Skeletal muscle tissue (tissue), 4 donors: ENCODE data around the gene ZNF221. TPM values are rescaled to one million over a fixed set of nuclear protein-coding genes. Genes with fewer than 3 reads are reported as not detected.

ENCODE experiments used
- H3K27ac ChIP-seq: one replicate; pipeline ENCODE4 v1.7.0; 2013; ENCODE audit warnings: mild to moderate bottlenecking, low read depth, low read length, inconsistent platforms
- H3K27me3 ChIP-seq, 3 donors: one replicate each; pipeline ENCODE4 v1.7.0; 2013; ENCODE audit warnings: low read length in 3 of 3; ENCODE audit not compliant: control insufficient read depth in 3 of 3, insufficient read depth in 3 of 3
- H3K36me3 ChIP-seq, 3 donors: one replicate each; pipeline ENCODE4 v1.7.0; 2013; ENCODE audit warnings: low read length in 3 of 3; ENCODE audit not compliant: control insufficient read depth in 3 of 3, insufficient read depth in 3 of 3
- H3K4me1 ChIP-seq, 3 donors: one replicate each; pipeline ENCODE4 v1.7.0; 2013; ENCODE audit warnings: low read length in 3 of 3, mild to moderate bottlenecking in 3 of 3; ENCODE audit not compliant: control insufficient read depth in 3 of 3, insufficient read depth in 3 of 3
- H3K4me3 ChIP-seq, 3 donors: one replicate each; pipeline ENCODE4 v1.7.0; 2013; ENCODE audit warnings: low read length in 3 of 3
- H3K9ac ChIP-seq, 3 donors: one replicate each; pipeline ENCODE4 v1.7.0; 2013; ENCODE audit warnings: low read length in 3 of 3, mild to moderate bottlenecking in 3 of 3, moderate library complexity in 2 of 3, low read depth in 1 of 3
- H3K9me3 ChIP-seq, 3 donors: one replicate each; pipeline ENCODE4 v1.7.0; 2013; ENCODE audit warnings: low read length in 3 of 3; ENCODE audit not compliant: control insufficient read depth in 3 of 3
- total RNA-seq: library from RNA; depleted of rRNA; stranded (reverse); fragments of >200 nt; gene quantifications from one replicate; pipeline ENCODE4 v1.2.3, GENCODE V29; 2014
- donor health status: Osteomylitis.

Gene ZNF221
- 6.3 TPM for total RNA-seq

DNA sequence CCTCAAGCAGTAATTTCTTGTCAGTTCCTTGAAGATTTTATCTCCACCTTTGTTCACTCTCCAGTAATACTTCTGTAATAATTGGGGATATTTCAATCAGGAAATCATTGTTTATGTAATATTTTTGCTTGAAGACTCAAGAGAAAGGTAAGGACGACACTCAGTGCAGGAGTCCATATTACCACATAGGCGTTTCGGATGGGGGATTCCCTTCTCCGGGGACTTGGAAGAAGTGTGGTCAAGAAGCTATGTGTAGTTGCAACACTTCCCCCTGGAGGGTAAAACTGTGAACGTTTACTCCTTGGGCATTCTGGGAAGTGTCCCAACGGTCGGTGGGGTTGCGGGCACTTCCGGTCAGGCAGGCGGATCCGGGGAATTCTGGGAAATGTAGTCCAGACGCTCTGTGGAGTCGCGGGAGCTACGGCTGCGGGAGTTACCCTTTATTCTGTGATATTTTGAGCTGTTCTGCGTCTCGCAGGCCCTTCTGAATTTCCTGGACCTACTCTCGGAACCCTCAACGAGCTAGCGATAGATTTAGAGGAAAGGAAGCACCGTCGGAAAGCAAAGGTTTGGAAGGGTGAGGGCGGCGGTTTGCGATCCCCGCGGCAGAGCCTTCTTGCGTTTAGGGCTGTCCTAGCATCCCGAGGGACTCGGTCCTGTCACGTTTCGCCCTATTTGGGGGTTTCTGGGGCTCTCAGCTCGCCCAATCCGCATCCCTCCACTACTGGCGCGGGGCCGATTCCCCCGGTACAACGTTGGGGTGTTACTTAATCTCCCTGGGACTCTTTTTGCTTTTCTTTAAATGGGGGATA, at the start of gene ZNF221:
TSS of gene ZNF221 (plus strand) at position 395 of the 812 bp plus-strand sequence. CDS start 11,499 bp downstream, outside the sequence.
- Histone ChIP-seq H3K4me1 (no peaks in the 10 kb centered on the region), H3K27me3 (peaks cover 0 to 3% (median 0%) of the 10 kb centered on the region in 3 donors), H3K36me3 (peaks cover 8% of the 10 kb centered on the region in 3 donors), H3K9ac (peak within 1 kb of the TSS; percentile 87 to 92 (median 92)), H3K9me3 (peaks cover 2 to 30% (median 5%) of the 10 kb centered on the region in 3 donors), H3K4me3 (peak within 1 kb of the TSS; percentile 95 to 98 (median 96)), H3K27ac (peak within 1 kb of the TSS; percentile 55)

DNA sequence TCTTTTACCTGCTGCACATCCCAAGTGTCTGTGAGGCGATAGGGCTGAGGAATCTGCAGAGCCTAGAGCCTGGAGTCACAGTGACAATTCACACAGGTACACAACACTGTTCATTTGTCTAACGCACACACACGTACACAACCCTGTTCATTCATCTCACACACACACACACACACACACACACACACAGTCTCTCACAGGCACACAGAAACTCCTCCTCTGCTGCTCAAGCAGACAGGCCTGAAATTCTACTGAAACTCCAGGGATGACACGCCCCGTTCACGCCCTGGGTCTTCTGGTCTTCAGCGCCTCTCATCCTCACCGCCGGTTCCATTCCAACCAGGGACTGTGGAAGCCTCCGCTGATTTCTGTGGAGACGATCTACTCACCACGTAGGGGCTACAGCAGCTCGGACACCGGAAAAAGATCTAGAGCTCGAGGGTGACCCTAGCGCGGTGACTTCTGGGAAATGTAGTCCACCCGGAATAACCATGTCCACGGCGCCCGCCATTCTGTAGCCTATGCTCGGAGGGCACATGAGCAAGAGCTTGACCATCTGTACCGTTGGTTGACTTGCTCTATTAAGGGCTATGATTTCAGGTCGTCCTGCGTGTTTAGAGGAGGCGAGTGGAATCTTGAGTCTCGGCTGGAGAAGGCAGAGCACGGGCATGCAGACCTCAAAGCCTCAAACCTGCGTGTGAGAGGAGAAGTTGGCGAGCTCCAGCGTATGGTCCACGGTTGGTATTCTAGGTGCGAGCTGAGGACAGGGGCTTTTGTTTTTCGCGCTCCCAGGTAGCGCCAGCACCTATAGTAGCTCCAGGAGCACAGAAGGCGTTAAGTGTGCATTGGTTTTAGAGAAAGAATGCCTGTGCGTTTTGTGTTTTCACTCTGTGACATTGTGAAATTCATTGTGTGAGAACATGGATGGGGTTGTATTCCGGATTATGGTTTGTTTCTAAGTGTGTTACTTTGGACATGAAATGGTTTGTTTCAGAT, 49.3 kb upstream of the ZNF221 start:
- Histone ChIP-seq H3K27ac (no peak overlapping the region), H3K9ac (peak overlapping the region; percentile 67 to 82 (median 70)), H3K4me1 (peaks cover 0 to 15% (median 12%) of the 10 kb centered on the region in 3 donors), H3K9me3 (peaks cover 0 to 36% (median 6%) of the 10 kb centered on the region in 3 donors), H3K27me3 (no peaks in the 10 kb centered on the region), H3K4me3 (peak overlapping the region; percentile 91 to 97 (median 95)), H3K36me3 (peaks cover 0 to 5% (median 4%) of the 10 kb centered on the region in 3 donors)

DNA sequence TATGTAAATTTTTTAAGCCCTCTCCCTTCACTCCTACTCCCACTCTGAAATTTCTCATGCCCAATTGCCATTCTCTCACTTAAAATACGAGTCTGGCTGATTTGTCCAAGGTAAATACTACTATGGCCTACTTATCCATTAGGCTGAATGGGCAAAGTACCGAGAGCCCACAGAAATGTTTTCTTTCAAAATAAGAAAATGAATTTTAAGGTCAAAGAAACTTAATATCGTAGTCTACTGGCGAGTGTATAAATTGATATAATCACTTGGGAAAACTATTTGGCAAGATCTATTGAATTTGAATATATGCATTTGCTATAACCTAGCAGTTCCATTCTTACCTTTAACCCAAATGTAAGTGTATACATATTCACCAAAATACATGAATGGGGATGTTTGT, 48.6 kb upstream of the ZNF221 start:
- peak overlapping the region; percentile 91 to 97 (median 95) for H3K4me3 ChIP-seq
- peaks cover 0 to 15% (median 12%) of the 10 kb centered on the region in 3 donors for H3K4me1 ChIP-seq
- peaks cover 0 to 36% (median 8%) of the 10 kb centered on the region in 3 donors for H3K9me3 ChIP-seq
- H3K27me3 ChIP-seq, result no peaks in the 10 kb centered on the region
- H3K36me3 ChIP-seq, result peaks cover 0 to 4% (median 0%) of the 10 kb centered on the region in 3 donors
- no peak overlapping the region for H3K9ac ChIP-seq
- no peak overlapping the region for H3K27ac ChIP-seq

DNA sequence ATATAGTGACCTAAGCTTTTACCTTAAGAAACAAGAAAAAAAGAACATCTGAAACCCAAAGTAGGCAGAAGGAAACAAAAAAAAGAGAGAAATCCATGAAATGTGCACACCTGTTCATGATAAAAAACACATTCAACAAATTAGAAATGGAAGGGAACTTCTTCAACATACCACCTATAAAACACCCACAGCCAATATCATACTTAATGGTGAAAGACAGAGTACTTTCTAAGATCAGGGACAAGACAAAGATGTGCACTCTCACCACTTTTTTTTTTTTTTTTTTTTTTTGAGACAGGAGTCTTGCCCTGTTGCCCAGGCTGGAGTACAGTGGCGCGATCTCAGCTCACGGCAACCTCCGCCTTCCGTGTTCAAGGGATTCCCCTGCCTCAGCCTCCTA, 45.1 kb upstream of the ZNF221 start:
- no peak overlapping the region for H3K9ac ChIP-seq
- peaks cover 0 to 15% (median 11%) of the 10 kb centered on the region in 3 donors for H3K4me1 ChIP-seq
- peaks cover 14 to 45% (median 20%) of the 10 kb centered on the region in 3 donors for H3K9me3 ChIP-seq
- peaks cover 0 to 2% (median 0%) of the 10 kb centered on the region in 3 donors for H3K36me3 ChIP-seq
- H3K27ac ChIP-seq, result no peak overlapping the region
- no peaks in the 10 kb centered on the region for H3K27me3 ChIP-seq
- no peak overlapping the region for H3K4me3 ChIP-seq

DNA sequence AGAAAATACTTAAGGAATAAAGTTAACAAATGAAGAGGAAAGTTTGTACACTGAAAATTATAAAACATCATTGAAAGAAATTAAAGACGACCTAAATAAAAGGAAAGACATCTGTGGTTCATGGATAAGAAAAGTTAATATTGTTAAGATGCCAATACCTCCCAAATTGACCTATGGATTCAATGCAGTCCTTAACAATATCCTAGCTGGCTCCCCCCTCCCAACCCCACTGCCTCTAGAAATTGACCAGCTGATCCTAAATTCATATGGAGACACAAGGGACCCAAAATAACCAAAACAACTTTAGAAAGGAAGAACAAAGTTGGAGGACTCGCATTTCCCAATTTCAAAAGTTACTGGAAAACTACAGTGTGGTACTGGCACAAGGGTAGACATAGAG, 44.3 kb upstream of the ZNF221 start:
- Histone ChIP-seq H3K36me3 (peaks cover 0 to 2% (median 0%) of the 10 kb centered on the region in 3 donors), H3K4me1 (peaks cover 0 to 6% (median 4%) of the 10 kb centered on the region in 3 donors), H3K9ac (no peak overlapping the region), H3K27me3 (no peaks in the 10 kb centered on the region), H3K27ac (no peak overlapping the region), H3K9me3 (peaks cover 16 to 50% (median 20%) of the 10 kb centered on the region in 3 donors), H3K4me3 (no peak overlapping the region)

DNA sequence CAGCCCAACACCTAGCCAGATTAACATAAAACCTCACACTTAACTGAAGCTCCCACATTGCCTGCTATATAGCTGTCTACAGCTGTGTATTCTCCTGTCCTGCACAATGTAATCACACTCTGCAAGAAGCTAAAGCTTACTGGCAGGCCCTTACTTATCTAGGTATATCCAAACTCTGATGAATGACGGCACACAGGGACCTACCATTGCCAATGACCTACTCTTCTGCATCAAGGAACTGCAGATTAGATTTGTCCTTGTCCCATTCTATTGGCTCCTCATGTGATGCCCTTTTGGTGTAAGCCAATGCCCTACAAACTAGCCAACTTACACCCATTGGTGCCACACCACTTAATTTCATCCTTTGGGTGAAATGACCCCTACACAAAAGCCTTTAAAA, 42.4 kb upstream of the ZNF221 start:
- no peak overlapping the region for H3K9ac ChIP-seq
- no peaks in the 10 kb centered on the region for H3K27me3 ChIP-seq
- no peak overlapping the region for H3K4me3 ChIP-seq
- H3K27ac ChIP-seq, result no peak overlapping the region
- H3K4me1 ChIP-seq, result no peaks in the 10 kb centered on the region
- peaks cover 27 to 55% (median 28%) of the 10 kb centered on the region in 3 donors for H3K9me3 ChIP-seq
- H3K36me3 ChIP-seq, result peaks cover 8 to 18% (median 9%) of the 10 kb centered on the region in 3 donors

DNA sequence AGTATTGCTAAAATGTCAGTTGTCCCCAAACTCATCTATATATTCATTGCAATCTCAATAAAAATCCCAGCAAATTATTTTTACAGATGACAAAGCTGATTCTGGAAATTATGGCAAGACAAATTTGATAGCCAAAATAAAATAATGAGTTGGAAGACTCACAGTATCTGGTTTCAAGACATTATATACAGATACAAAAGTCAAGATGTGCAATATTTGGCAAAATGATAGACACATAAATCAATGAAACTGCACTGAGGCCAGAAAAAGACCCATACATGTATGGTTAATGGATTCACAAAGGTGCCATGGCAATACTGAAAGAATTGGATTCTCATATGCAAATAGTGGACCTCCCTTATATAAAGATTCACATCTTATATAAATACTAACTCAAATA, 40.1 kb upstream of the ZNF221 start:
- Histone ChIP-seq H3K9me3 (peaks cover 41 to 68% (median 42%) of the 10 kb centered on the region in 3 donors), H3K4me1 (no peaks in the 10 kb centered on the region), H3K27me3 (no peaks in the 10 kb centered on the region), H3K4me3 (peak overlapping the region in 1 of 3 donors; percentile 39), H3K27ac (no peak overlapping the region), H3K36me3 (peaks cover 30 to 40% (median 31%) of the 10 kb centered on the region in 3 donors), H3K9ac (no peak overlapping the region)

DNA sequence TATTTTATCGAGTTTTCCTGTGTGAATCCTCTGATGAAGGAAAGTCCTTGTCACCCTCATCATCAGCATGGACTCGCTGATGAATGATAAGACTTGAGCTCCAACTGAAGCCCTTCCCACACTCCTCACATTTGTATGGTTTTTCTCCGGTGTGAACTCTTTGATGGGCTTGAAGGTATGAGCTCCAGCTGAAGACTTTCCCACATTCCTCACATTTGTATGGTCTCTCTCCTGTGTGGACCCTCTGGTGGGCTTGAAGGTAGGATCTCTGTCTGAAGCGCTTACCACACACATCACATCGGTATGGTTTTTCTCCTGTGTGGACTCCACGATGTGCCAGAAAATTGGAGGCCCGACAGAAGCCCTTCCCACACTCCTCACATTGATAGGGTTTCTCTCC, 37.6 kb upstream of the ZNF221 start:
- Histone ChIP-seq H3K27ac (no peak overlapping the region), H3K9ac (no peak overlapping the region), H3K4me3 (peak overlapping the region in 1 of 3 donors; percentile 50), H3K4me1 (no peaks in the 10 kb centered on the region), H3K36me3 (peaks cover 54 to 65% (median 55%) of the 10 kb centered on the region in 3 donors), H3K9me3 (peaks cover 41 to 76% (median 42%) of the 10 kb centered on the region in 3 donors), H3K27me3 (no peaks in the 10 kb centered on the region)

DNA sequence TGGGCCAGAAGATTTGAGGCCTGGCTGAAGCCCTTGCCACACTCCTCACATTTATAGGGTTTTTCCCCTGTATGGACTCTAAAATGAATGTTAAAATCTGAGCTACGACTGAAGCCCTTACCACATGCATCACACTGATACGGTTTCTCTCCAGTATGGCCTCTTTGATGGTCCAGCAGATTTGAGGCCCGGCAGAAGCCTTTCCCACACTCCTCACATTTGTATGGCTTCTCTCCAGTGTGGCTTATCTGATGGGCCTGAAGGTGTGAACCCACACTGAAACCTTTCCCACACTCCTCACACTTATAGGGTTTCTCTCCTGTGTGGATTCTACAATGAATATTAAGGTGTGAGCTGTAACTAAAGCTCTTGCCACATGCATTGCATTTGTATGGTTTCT, 37.0 kb upstream of the ZNF221 start:
- no peak overlapping the region for H3K9ac ChIP-seq
- no peak overlapping the region for H3K27ac ChIP-seq
- H3K4me1 ChIP-seq, result no peaks in the 10 kb centered on the region
- H3K27me3 ChIP-seq, result no peaks in the 10 kb centered on the region
- peaks cover 61 to 72% (median 61%) of the 10 kb centered on the region in 3 donors for H3K36me3 ChIP-seq
- H3K9me3 ChIP-seq, result peaks cover 36 to 71% (median 36%) of the 10 kb centered on the region in 3 donors
- peak overlapping the region in 2 of 3 donors; percentile 6 to 50 for H3K4me3 ChIP-seq
